NOMO-1 treated with DMSO at 0.1 percent for 48 hours (cell line): Measurements from ENCODE around the gene PNKP.

Experiments used
- DNase-seq: peaks from one replicate; lab custom pipeline; 2025; ENCODE audit not compliant: unreplicated experiment; lab: John Stamatoyannopoulos, UW

Gene PNKP

GRCh38 chr19:49866933-49867782, at the start of gene PNKP:
Gene PNKP, minus strand, starts transcription at chr19:49867576. Its CDS starts 372 bp downstream, at chr19:49867204.
- peak; percentile 96 for DNase-seq

GRCh38 chr19:49915271-49915670, 47.9 kb upstream of the PNKP start:
- no peak for DNase-seq

- no peak for DNase-seq
Observed at GRCh38 chr19:49913720-49914119, 46.3 kb upstream of the PNKP start.

GRCh38 chr19:49912965-49913685, 45.7 kb upstream of the PNKP start:
- no peak for DNase-seq

- DNase-seq, result peak; percentile 32
Observed at GRCh38 chr19:49911381-49912145, 44.2 kb upstream of the PNKP start.

- no peak for DNase-seq
Observed at GRCh38 chr19:49910179-49910578, 42.8 kb upstream of the PNKP start.

- DNase-seq, result no peak
Observed at GRCh38 chr19:49908480-49909420, 41.4 kb upstream of the PNKP start.

- DNase-seq, result no peak
Observed at GRCh38 chr19:49907745-49908446, 40.5 kb upstream of the PNKP start.

- DNase-seq, result no peak
Observed at GRCh38 chr19:49906879-49907564, 39.6 kb upstream of the PNKP start.

GRCh38 chr19:49904136-49904535, 36.8 kb upstream of the PNKP start:
- no peak for DNase-seq

- DNase-seq, result peak; percentile 94
Observed at GRCh38 chr19:49896863-49897621, 29.7 kb upstream of the PNKP start, which contains the start of gene IL4I1. Gene IL4I1, minus strand, starts transcription at chr19:49896887. Its CDS starts 727 bp downstream, at chr19:49896160.

GRCh38 chr19:49895566-49896297, 28.4 kb upstream of the PNKP start:
- no peak for DNase-seq

- DNase-seq, result no peak
Observed at GRCh38 chr19:49894879-49895565, 27.6 kb upstream of the PNKP start.

GRCh38 chr19:49894011-49894664, 26.8 kb upstream of the PNKP start:
- DNase-seq, result no peak

GRCh38 chr19:49892716-49893115, 25.3 kb upstream of the PNKP start:
- DNase-seq, result no peak

GRCh38 chr19:49891393-49891792, 24.0 kb upstream of the PNKP start:
- no peak for DNase-seq
